SJSA1 (cell line): Measurements from ENCODE around the gene TP53I13. TPM values are rescaled to one million over a fixed set of nuclear protein-coding genes. Genes with fewer than 3 reads are reported as not detected.

Source experiments
- DNase-seq, 2 experiments: peaks; one replicate each; pipeline ENCODE4 v3.0.0-alpha.2; 2015 to 2020; ENCODE audit warnings: low spot score in 2 of 2, low read depth in 1 of 2
- H3K27ac ChIP-seq: fragments of 250-450 bp; sonication (Bioruptor Pico); 2 replicates; pipeline ENCODE4 v1.5.1; 2020; ENCODE audit warnings: mild to moderate bottlenecking, moderate library complexity
- H3K27me3 ChIP-seq: fragments of 250-450 bp; sonication (Bioruptor Pico); replicated peaks from 2 replicates; pipeline ENCODE4 v1.5.1; 2020; ENCODE audit warnings: mild to moderate bottlenecking, moderate library complexity
- H3K36me3 ChIP-seq: fragments of 250-450 bp; sonication (Bioruptor Pico); 2 replicates; pipeline ENCODE4 v1.5.1; 2020; ENCODE audit warnings: mild to moderate bottlenecking
- H3K4me1 ChIP-seq: fragments of 250-450 bp; sonication (Bioruptor Pico); replicated peaks from 2 replicates; pipeline ENCODE4 v1.6.1; 2021; ENCODE audit warnings: mild to moderate bottlenecking
- H3K4me3 ChIP-seq: fragments of 250-450 bp; sonication (Bioruptor Pico); 2 replicates; pipeline ENCODE4 v1.5.1; 2020; ENCODE audit warnings: mild to moderate bottlenecking
- H3K9me3 ChIP-seq: fragments of 250-450 bp; sonication (Bioruptor Pico); replicated peaks from 2 replicates; pipeline ENCODE4 v1.5.1; 2020; ENCODE audit warnings: mild to moderate bottlenecking
- total RNA-seq: library from RNA; depleted of rRNA; stranded (reverse); fragments of >200 nt; shearing (Covaris generic); gene quantifications from 2 replicates; pipeline ENCODE4 v1.2.3, GENCODE V29; 2014

The TP53I13 gene
- total RNA-seq, 1 experiment from 2014 or later, result 66.7 TPM

GRCh38 chr17:29615492-29616299, 47.2 kb downstream of the TP53I13 start:
- no peak overlapping the region for H3K27ac ChIP-seq
- H3K27me3 ChIP-seq, result 0 out of 2 replicates have a peak, but pooled peaks cover 2% of the 10 kb centered on the region
- H3K4me3 ChIP-seq, result no peak overlapping the region
- no peaks in the 10 kb centered on the region; the same call in 1 of the 2 replicates for H3K36me3 ChIP-seq
- H3K9me3 ChIP-seq, result no peaks in the 10 kb centered on the region
- H3K4me1 ChIP-seq, result peaks cover 31% of the 10 kb centered on the region
- DNase-seq, result peak in 1 of 2 experiments; percentile 59

- H3K4me3 ChIP-seq, result no peak overlapping the region
- H3K27me3 ChIP-seq, result 0 out of 2 replicates have a peak, but pooled peaks cover 2% of the 10 kb centered on the region
- DNase-seq, result no peak
- no peak overlapping the region for H3K27ac ChIP-seq
- peaks cover 31% of the 10 kb centered on the region for H3K4me1 ChIP-seq
- H3K9me3 ChIP-seq, result no peaks in the 10 kb centered on the region
- no peaks in the 10 kb centered on the region; the same call in 1 of the 2 replicates for H3K36me3 ChIP-seq
Observed at GRCh38 chr17:29616300-29617048, 48.0 kb downstream of the TP53I13 start.

- Histone ChIP-seq H3K36me3 (no peaks in the 10 kb centered on the region; the same call in 1 of the 2 replicates), H3K4me3 (no peak overlapping the region), H3K4me1 (peaks cover 33% of the 10 kb centered on the region), H3K9me3 (no peaks in the 10 kb centered on the region), H3K27me3 (0 out of 2 replicates have a peak, but pooled peaks cover 2% of the 10 kb centered on the region), H3K27ac (no peak overlapping the region)
- DNase-seq, result peak in 1 of 2 experiments; percentile 66
Observed at GRCh38 chr17:29617125-29617480, 48.6 kb downstream of the TP53I13 start.

- no peak overlapping the region for H3K4me3 ChIP-seq
- no peak overlapping the region for H3K27ac ChIP-seq
- H3K27me3 ChIP-seq, result 0 out of 2 replicates have a peak, but pooled peaks cover 2% of the 10 kb centered on the region
- no peaks in the 10 kb centered on the region; the same call in 1 of the 2 replicates for H3K9me3 ChIP-seq
- DNase-seq, result peak in 1 of 2 experiments; percentile 64
- H3K4me1 ChIP-seq, result peaks cover 39% of the 10 kb centered on the region
- no peaks in the 10 kb centered on the region; the same call in 1 of the 2 replicates for H3K36me3 ChIP-seq
Observed at GRCh38 chr17:29617481-29618271, 49.2 kb downstream of the TP53I13 start.

DNA sequence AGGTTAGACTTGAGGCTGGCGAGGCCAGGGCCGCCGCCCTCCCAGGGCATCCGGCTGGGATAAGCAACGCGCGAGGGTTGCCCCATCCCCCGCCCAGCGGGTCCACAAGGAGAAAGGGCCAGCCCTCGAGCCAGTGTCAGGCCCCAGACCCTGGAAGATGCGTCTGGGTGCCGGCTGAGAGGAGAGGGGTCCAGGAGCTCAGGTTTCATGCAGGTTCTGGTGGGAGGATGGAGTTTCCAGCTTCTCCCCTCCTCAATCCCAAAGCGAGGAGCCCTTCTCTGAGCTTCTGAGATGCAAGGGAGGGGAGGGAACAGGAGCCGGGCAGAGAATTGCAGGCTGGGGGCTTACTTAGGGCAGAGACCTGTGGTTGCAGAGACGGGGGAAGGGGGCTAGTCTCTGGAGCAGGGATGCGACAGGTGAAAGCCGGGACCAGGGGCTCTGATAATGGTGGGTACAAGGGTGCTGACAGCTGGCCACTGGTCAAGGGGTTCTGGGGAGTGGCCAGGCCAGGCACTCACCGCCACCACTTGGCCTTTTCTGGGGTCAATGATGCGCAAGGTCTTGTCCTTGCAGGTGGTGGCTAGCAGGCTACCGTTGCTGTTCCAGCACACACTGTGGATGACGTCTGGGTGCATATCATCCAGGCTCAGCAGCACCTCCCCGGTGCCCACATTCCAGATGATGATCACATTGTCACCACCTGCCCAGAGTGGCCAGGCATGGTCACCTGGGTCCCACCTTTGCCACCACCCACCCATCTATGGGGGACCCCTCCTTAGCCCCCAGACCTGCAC, 50.0 kb downstream of the TP53I13 start:
- peaks cover 43% of the 10 kb centered on the region for H3K4me1 ChIP-seq
- DNase-seq, result no peak
- no peak overlapping the region for H3K4me3 ChIP-seq
- H3K36me3 ChIP-seq, result no peaks in the 10 kb centered on the region; the same call in 1 of the 2 replicates
- H3K27ac ChIP-seq, result no peak overlapping the region
- H3K27me3 ChIP-seq, result 0 out of 2 replicates have a peak, but pooled peaks cover 2% of the 10 kb centered on the region
- peaks cover 3% of the 10 kb centered on the region; the same call in 1 of the 2 replicates for H3K9me3 ChIP-seq

DNA sequence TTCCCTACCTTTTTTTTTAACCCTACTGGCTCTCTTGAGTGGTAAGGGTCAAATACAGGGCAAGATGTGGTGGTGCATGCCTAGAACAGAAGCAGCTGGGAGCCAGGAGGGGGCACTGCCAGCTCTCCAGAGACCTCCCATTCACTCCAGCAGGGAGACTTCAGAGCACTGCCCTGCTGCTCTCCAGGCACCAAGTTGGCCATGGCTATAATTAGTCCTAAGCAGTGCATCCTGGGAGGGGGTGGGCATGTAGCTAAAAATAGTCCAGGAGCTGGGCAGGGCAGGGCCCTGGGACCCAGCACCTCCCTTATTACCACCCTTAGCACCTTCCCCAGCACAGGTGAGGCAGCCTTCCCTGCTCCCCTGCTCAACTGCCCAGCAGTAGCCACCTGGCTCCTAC, 50.8 kb downstream of the TP53I13 start:
- H3K27ac ChIP-seq, result no peak overlapping the region
- H3K9me3 ChIP-seq, result peaks cover 3% of the 10 kb centered on the region; the same call in 1 of the 2 replicates
- 0 out of 2 replicates have a peak, but pooled peaks cover 2% of the 10 kb centered on the region for H3K27me3 ChIP-seq
- H3K36me3 ChIP-seq, result no peaks in the 10 kb centered on the region; the same call in 1 of the 2 replicates
- H3K4me1 ChIP-seq, result peaks cover 43% of the 10 kb centered on the region
- DNase-seq, result no peak
- no peak overlapping the region for H3K4me3 ChIP-seq

DNA sequence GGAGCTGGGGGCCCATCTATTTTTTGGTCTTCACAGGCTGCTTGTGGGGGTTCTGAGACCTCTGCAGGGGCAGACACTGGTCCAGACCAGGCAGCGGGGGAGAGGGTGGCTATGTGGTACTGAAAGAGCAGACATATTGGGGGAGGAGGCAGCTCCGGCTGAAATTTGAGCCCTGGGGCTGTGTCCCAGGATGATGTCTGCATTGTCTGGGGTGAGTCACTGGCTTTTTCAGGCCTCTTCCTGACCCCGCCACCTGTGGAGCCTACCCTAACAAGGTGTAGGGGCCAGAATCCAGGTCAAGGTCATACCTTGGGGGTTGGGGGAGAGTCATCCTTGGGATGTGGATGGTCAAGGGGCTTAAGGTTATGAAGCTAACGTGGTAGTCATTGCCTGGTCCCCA, 51.8 kb downstream of the TP53I13 start:
- Histone ChIP-seq H3K4me3 (no peak overlapping the region), H3K9me3 (peaks cover 3% of the 10 kb centered on the region; the same call in 1 of the 2 replicates), H3K4me1 (peaks cover 42% of the 10 kb centered on the region), H3K27ac (no peak overlapping the region), H3K27me3 (0 out of 2 replicates have a peak, but pooled peaks cover 2% of the 10 kb centered on the region), H3K36me3 (no peaks in the 10 kb centered on the region; the same call in 1 of the 2 replicates)
- no peak for DNase-seq

GRCh38 chr17:29620779-29621500, 52.4 kb downstream of the TP53I13 start:
- no peaks in the 10 kb centered on the region; the same call in 1 of the 2 replicates for H3K36me3 ChIP-seq
- H3K27me3 ChIP-seq, result 0 out of 2 replicates have a peak, but pooled peaks cover 2% of the 10 kb centered on the region
- H3K27ac ChIP-seq, result no peak overlapping the region
- peaks cover 36% of the 10 kb centered on the region for H3K4me1 ChIP-seq
- no peak for DNase-seq
- peaks cover 3% of the 10 kb centered on the region; the same call in 1 of the 2 replicates for H3K9me3 ChIP-seq
- no peak overlapping the region for H3K4me3 ChIP-seq

DNA sequence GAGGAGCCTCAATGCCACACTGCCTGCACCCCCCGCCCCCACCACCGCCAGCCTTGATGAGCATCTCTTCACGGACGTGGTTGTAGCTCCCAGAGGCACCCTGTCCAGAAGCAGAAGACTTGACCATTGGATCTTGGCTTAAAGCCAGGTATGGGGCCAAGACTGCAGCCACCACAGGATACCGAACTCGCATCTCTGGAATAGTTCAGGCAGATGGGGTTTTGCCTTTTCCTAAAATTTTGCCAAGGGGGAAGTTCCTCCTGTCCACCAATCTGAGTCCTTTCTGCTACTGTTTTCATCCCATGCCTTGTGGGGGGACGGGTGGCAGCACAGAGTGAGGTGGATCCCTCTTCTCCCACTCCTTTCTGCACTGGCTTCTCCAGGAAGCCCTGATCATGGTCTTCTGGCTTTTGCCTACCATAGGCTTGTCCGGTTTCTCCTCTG, 53.3 kb downstream of the TP53I13 start:
- H3K9me3 ChIP-seq, result peaks cover 3% of the 10 kb centered on the region; the same call in 1 of the 2 replicates
- H3K27ac ChIP-seq, result no peak overlapping the region
- H3K27me3 ChIP-seq, result 0 out of 2 replicates have a peak, but pooled peaks cover 2% of the 10 kb centered on the region
- no peak for DNase-seq
- no peaks in the 10 kb centered on the region; the same call in 1 of the 2 replicates for H3K36me3 ChIP-seq
- no peak overlapping the region for H3K4me3 ChIP-seq
- H3K4me1 ChIP-seq, result peaks cover 33% of the 10 kb centered on the region
